ENCODE results near the gene CD8B. TPM values are rescaled to one million over a fixed set of nuclear protein-coding genes. Genes with fewer than 3 reads are reported as not detected.
"Not testable (repeated sequence)": the region's sequence is repeated elsewhere in the genome, so short reads cannot be mapped to it uniquely, and the experiment has no call there.

Gene CD8B
- 4.1 TPM for total RNA-seq

- DNase-seq (ENCODE audit: low spot score) = not testable (repeated sequence)
Measured at GRCh38 chr2:86861628-86862379, at the start of gene CD8B. Gene CD8B, minus strand, starts transcription at chr2:86861886. Its CDS starts 21 bp downstream, at chr2:86861865.

- not testable (repeated sequence) for DNase-seq (ENCODE audit: low spot score)
Measured at GRCh38 chr2:86905868-86906267, 44.2 kb upstream of the CD8B start.

- DNase-seq (ENCODE audit: low spot score) = not testable (repeated sequence)
Measured at GRCh38 chr2:86900687-86901086, 39.0 kb upstream of the CD8B start.

- DNase-seq (ENCODE audit: low spot score) = not testable (repeated sequence)
Measured at GRCh38 chr2:86886026-86886425, 24.3 kb upstream of the CD8B start.

- not testable (repeated sequence) for DNase-seq (ENCODE audit: low spot score)
Measured at GRCh38 chr2:86882865-86883264, 21.2 kb upstream of the CD8B start.

- not testable (repeated sequence) for DNase-seq (ENCODE audit: low spot score)
Measured at GRCh38 chr2:86882118-86882665, 20.5 kb upstream of the CD8B start.

GRCh38 chr2:86878986-86879385 is 17.3 kb upstream of the CD8B start:
- not testable (repeated sequence) for DNase-seq (ENCODE audit: low spot score)

- not testable (repeated sequence) for DNase-seq (ENCODE audit: low spot score)
Measured at GRCh38 chr2:86870941-86871340, 9.3 kb upstream of the CD8B start.

- DNase-seq (ENCODE audit: low spot score) = not testable (repeated sequence)
Measured at GRCh38 chr2:86868895-86869468, 7.3 kb upstream of the CD8B start.

- DNase-seq (ENCODE audit: low spot score) = not testable (repeated sequence)
Measured at GRCh38 chr2:86862380-86862703, 656 bp upstream of the CD8B start.

- not testable (repeated sequence) for DNase-seq (ENCODE audit: low spot score)
Measured at GRCh38 chr2:86861175-86861574, 511 bp downstream of the CD8B start.

- DNase-seq (ENCODE audit: low spot score) = not testable (repeated sequence)
Measured at GRCh38 chr2:86860573-86860972, 1.1 kb downstream of the CD8B start.

- not testable (repeated sequence) for DNase-seq (ENCODE audit: low spot score)
Measured at GRCh38 chr2:86857688-86858087, 4.0 kb downstream of the CD8B start.

GRCh38 chr2:86856498-86856897 is 5.2 kb downstream of the CD8B start:
- not testable (repeated sequence) for DNase-seq (ENCODE audit: low spot score)

- DNase-seq (ENCODE audit: low spot score) = not testable (repeated sequence)
Measured at GRCh38 chr2:86855981-86856380, 5.7 kb downstream of the CD8B start.

GRCh38 chr2:86851581-86851980 is 10.1 kb downstream of the CD8B start:
- DNase-seq (ENCODE audit: low spot score) = not testable (repeated sequence)

GRCh38 chr2:86842607-86843234 is 19.0 kb downstream of the CD8B start:
- not testable (repeated sequence) for DNase-seq (ENCODE audit: low spot score)

GRCh38 chr2:86841330-86841729 is 20.4 kb downstream of the CD8B start:
- not testable (repeated sequence) for DNase-seq (ENCODE audit: low spot score)

- not testable (repeated sequence) for DNase-seq (ENCODE audit: low spot score)
Measured at GRCh38 chr2:86839871-86840548, 21.7 kb downstream of the CD8B start.

GRCh38 chr2:86839455-86839854 is 22.2 kb downstream of the CD8B start:
- DNase-seq (ENCODE audit: low spot score) = not testable (repeated sequence)

- not testable (repeated sequence) for DNase-seq (ENCODE audit: low spot score)
Measured at GRCh38 chr2:86837714-86838113, 24.0 kb downstream of the CD8B start.

Data from mucosa of gallbladder (tissue), 1 donor.